Memory B cell (primary cell): ENCODE data around the gene MAP3K6.

Experiments used
- ATAC-seq: fragments of 150-1000 bp; cut with Tn5 transposase; 2 replicates; pipeline ENCODE4 v1.10.0; 2021; ENCODE audit warnings: low read depth, mild to moderate bottlenecking, moderate library complexity
- DNase-seq, 2 donors: peaks; one replicate each; pipeline ENCODE4 v3.0.0; 2022; ENCODE audit warnings: low spot score in 2 of 2
- H3K27ac Mint-ChIP-seq: one replicate; pipeline ENCODE4 v1.8.0; 2022; ENCODE audit warnings: mild to moderate bottlenecking, moderate library complexity, mixed read lengths
- H3K27me3 Mint-ChIP-seq: one replicate; pipeline ENCODE4 v1.8.0; 2022; ENCODE audit warnings: mixed read lengths
- H3K36me3 Mint-ChIP-seq: one replicate; pipeline ENCODE4 v1.8.0; 2022; ENCODE audit warnings: mild to moderate bottlenecking, mixed read lengths
- H3K4me1 Mint-ChIP-seq: one replicate; pipeline ENCODE4 v1.8.0; 2022; ENCODE audit warnings: mixed read lengths
- H3K4me3 Mint-ChIP-seq: one replicate; pipeline ENCODE4 v1.8.0; 2022; ENCODE audit warnings: mild to moderate bottlenecking, moderate library complexity, mixed read lengths
- H3K9me3 Mint-ChIP-seq: one replicate; pipeline ENCODE4 v1.8.0; 2022; ENCODE audit warnings: mixed read lengths

MAP3K6 gene

DNA sequence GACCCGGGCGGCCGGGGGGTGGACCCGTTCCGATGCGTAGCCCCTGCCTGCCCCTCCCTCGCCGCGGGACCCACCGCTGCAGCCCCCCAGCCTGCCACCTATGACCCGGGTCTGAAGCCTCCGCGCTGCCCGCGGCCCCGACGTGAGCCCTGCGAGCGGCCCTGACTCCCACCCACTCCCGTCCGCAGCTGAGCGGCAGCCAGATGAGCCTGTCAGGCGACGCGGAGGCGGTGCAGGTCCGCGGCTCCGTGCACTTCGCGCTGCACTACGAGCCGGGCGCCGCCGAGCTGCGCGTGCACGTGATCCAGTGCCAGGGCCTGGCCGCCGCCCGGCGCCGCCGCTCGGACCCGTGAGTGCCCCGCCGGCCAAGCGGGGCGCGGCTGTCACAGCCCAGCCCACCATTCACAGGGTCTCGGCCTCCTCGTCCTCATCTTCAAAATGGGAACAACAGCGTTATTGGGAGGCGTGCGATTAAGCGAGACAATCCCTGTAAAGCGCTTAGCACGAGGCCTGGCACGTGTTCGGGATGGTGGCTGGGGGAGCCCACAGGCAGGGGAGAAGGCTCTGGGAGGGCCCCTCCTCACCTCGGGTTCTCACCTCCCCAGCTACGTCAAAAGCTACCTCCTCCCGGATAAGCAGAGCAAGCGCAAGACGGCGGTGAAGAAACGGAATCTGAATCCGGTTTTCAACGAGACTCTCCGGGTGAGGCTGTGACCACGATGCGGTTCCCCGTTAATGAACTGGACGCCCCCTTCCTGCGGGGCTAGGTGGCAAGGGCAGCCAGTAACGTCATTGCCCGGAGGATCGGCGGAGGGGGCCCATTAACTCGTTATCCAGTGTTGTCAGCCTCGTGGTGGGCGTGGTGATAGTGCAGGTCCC is 16.7 kb downstream of the MAP3K6 start:
- Mint-ChIP-seq H3K27me3 (no peaks in the 10 kb centered on the region), H3K36me3 (peaks cover 15% of the 10 kb centered on the region), H3K9me3 (no peaks in the 10 kb centered on the region), H3K27ac (no peak overlapping the region), H3K4me3 (peak overlapping the region; percentile 68), H3K4me1 (peaks cover 15% of the 10 kb centered on the region)
- ATAC-seq (peak; percentile 78), DNase-seq (no peak)

DNA sequence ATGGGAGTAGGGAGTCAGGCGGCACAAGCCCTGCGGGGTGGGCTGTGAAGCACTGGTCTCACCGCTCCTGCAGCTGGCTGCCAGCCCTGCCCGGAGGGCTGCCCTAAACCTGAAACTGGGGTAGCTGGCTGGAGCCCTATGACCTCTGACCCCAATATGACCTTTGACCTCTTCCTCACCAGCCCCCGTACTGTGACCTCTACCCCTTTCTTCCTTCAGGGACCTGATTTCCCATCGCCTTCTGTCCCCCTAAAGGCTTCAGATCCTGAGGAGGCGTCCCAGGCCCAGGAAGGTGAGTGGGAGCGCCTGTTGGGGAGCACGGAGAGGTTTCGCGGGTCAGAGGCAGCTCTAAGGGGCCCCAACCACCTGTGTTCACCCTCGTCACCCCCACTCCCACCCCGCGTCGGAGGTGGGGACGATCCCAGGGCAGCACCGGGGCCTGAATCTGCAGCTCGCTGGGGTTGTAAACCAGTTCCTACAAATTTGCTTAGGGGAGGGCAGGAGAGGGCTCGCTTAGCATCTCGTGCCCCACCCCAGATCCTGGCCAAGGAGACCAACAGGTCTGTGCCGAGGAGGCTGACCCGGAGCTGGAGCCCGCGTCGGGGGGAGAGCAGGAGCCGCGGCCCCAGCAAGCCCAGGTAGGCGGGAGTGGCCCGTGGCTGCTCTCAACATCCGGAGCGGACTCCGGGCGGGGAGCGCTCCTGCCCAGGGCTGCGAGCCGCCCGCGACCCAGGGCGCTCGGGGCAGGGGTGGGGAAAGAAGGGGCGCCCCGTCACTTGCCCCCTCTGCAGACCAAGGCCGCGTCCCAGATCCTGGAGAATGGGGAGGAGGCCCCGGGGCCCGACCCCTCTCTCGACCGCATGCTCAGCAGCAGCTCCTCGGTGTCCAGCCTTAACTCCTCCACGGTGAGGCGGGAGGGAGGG is 17.6 kb downstream of the MAP3K6 start:
- H3K27me3 Mint-ChIP-seq: no peaks in the 10 kb centered on the region
- H3K9me3 Mint-ChIP-seq: no peaks in the 10 kb centered on the region
- H3K36me3 Mint-ChIP-seq: peaks cover 15% of the 10 kb centered on the region
- H3K4me3 Mint-ChIP-seq: peak overlapping the region; percentile 70
- H3K27ac Mint-ChIP-seq: no peak overlapping the region
- ATAC-seq (peak; percentile 86), DNase-seq (no peak)
- H3K4me1 Mint-ChIP-seq: peaks cover 19% of the 10 kb centered on the region

DNA sequence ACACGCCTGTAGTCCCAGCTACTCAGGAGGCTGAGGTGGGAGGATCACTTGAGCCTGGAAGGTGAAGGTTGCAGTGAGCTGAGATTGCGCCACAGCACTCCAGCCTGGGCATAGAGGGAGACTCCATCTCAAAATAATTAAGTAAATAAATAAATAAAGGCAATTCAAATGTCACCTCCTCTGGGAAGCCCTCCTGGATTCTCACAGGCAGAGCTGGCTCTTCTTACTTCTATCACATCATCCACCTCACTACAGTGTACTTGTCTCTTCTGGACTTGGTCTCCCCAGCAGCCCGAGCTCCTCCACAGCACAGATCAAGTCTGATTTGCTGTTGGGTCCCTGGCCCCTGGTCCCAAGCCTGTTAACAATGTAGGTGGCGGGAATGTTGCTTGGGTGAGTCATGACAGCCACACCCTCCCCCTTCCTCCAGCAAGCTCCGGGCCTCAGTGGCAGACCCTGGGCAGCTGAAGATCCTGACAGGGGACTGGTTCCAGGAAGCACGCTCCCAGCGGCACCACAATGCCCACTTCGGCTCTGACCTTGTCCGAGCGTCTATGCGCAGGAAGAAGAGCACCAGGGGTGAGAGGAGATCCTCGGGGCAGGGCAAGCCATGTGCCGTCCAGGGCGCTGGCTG is 19.7 kb downstream of the MAP3K6 start:
- no peak for ATAC-seq
- no peak for DNase-seq
- Mint-ChIP-seq H3K9me3 (no peaks in the 10 kb centered on the region), H3K4me3 (no peak overlapping the region), H3K36me3 (peaks cover 15% of the 10 kb centered on the region), H3K4me1 (peaks cover 31% of the 10 kb centered on the region), H3K27me3 (no peaks in the 10 kb centered on the region), H3K27ac (no peak overlapping the region)

DNA sequence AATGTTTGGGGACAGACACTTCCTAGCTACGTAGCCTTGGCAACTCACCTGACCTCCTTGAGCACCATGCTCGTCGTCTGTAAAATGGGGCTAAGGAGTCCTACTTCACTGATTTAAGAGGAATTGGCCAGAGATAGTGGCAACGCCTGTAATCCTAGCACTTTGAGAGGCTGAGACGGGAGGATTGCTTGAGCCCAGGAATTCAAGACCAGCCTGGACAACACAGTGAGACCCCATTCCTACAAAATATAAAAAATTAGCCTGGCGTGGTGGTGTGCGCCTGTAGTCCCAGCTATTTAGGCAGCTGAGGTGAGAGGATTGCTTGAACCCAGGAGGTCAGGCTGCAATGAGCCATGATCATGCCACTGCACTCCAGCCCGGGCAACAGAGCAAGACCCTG is 20.4 kb downstream of the MAP3K6 start:
- no peak for DNase-seq
- H3K9me3 Mint-ChIP-seq: no peaks in the 10 kb centered on the region
- H3K4me3 Mint-ChIP-seq: peak overlapping the region; percentile 51
- no peaks in the 10 kb centered on the region for H3K27me3 Mint-ChIP-seq
- ATAC-seq: no peak
- H3K27ac Mint-ChIP-seq: no peak overlapping the region
- H3K36me3 Mint-ChIP-seq: peaks cover 15% of the 10 kb centered on the region
- peaks cover 34% of the 10 kb centered on the region for H3K4me1 Mint-ChIP-seq

DNA sequence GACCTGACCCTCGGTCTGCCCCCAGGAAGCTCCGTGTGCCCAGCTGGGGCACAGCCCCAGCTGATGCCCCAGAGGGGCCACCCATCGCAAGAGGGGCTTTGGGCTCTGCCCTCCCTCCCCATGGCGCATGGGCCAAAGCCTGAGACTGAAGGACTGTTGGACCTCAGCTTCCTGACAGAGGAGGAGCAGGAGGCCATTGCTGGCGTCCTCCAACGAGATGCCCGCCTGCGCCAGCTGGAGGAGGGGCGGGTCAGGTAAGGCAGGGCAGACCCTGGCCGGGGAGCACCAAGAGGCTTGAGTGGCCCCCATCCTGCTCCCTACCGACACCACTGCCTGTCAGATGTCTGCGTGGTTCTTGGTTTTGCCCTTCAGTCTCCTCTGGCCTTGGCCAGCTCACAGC is 21.5 kb downstream of the MAP3K6 start:
- H3K9me3 Mint-ChIP-seq: no peaks in the 10 kb centered on the region
- no peak overlapping the region for H3K27ac Mint-ChIP-seq
- DNase-seq (no peak), ATAC-seq (no peak)
- peaks cover 38% of the 10 kb centered on the region for H3K4me1 Mint-ChIP-seq
- H3K27me3 Mint-ChIP-seq: no peaks in the 10 kb centered on the region
- H3K36me3 Mint-ChIP-seq: peaks cover 14% of the 10 kb centered on the region
- no peak overlapping the region for H3K4me3 Mint-ChIP-seq

DNA sequence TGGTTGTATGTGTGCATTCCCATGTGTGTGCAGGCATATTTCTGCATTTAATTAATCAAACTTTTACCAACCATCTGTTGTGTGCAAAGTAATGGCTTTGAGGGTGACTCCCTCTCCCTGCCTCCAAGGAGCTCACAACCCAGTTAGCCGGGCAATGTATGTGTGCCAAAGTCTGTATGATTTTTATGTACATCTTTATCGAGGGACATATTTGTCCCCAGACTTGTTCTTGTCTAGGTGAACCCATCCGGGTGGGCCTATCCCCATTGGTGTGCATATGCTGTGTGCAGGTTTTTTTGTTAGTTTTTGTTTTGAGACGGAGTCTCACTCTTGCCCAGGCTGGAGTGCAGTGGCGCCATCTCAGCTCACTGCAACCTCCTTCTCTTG is 23.1 kb downstream of the MAP3K6 start:
- ATAC-seq: no peak
- Mint-ChIP-seq H3K4me3 (peak overlapping the region; percentile 94), H3K36me3 (peaks cover 14% of the 10 kb centered on the region), H3K4me1 (peaks cover 45% of the 10 kb centered on the region), H3K9me3 (peaks cover 2% of the 10 kb centered on the region), H3K27ac (peak overlapping the region; percentile 88), H3K27me3 (no peaks in the 10 kb centered on the region)
- DNase-seq: no peak

DNA sequence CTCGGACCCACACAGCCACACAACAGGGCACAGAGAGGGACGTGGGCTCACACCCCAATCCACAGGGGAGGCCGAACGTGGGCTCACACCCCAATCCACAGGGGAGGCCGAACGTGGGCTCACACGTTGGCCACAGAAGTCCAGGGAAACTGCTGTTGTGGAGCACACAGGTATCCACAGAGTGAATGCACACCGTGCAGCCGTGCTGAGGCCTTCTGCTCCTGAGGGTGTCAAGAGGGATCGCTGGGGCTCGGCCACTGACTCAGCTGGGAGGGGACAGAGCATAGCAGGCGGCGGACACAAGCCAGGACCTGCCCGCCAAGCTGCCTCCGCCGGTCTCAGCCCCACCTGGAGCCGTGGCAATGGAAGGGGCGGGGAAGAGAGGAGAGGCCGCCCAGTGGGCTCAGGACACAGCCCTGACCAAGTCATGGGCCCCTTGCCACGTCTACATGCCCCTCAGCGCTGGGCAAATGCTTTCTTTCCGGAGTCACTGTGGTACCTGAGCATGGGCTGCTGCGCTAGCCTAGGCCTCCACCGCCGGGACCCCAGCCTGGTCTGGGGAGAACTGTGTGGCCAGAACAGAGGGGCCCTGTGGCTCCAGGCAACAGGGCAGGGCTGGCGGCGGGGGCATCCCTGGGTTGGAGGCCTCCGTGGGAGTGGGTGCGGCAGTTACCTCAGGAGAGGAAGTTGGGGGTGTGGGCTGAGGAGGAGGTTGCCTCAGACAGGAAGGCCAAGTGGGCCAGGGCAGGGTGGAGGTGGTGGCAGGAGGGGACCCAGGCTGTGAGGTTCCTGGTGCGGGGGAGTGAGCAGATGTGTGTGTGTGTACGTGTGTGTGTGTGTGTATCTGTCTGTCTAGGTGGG is 23.8 kb downstream of the MAP3K6 start:
- H3K27ac Mint-ChIP-seq: peak overlapping the region; percentile 88
- no peaks in the 10 kb centered on the region for H3K27me3 Mint-ChIP-seq
- peak; percentile 50 for ATAC-seq
- peaks cover 2% of the 10 kb centered on the region for H3K9me3 Mint-ChIP-seq
- peaks cover 12% of the 10 kb centered on the region for H3K36me3 Mint-ChIP-seq
- DNase-seq: peak in 1 of 2 donors; percentile 50
- peak overlapping the region; percentile 94 for H3K4me3 Mint-ChIP-seq
- peaks cover 44% of the 10 kb centered on the region for H3K4me1 Mint-ChIP-seq

DNA sequence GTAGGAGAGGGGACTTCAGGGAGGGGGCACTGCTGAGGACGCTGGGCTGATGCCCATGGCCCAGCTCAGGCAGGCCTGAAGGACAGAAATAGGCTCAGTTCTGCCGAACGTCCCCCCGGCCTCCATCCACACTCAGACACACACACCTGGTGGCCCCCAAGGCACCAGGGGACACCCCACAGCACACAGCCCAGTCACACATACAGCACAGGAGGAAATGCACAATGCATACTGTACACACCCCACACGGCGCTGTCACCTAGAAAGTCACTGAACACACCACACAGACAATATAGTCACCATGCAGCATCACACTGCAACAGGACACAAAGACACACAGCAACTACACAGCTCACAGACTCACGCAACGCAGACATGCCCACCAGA is 24.4 kb downstream of the MAP3K6 start:
- peaks cover 2% of the 10 kb centered on the region for H3K9me3 Mint-ChIP-seq
- no peaks in the 10 kb centered on the region for H3K27me3 Mint-ChIP-seq
- peak overlapping the region; percentile 94 for H3K4me3 Mint-ChIP-seq
- H3K27ac Mint-ChIP-seq: peak overlapping the region; percentile 88
- peaks cover 8% of the 10 kb centered on the region for H3K36me3 Mint-ChIP-seq
- H3K4me1 Mint-ChIP-seq: peaks cover 40% of the 10 kb centered on the region
- ATAC-seq (peak; percentile 6), DNase-seq (no peak)

DNA sequence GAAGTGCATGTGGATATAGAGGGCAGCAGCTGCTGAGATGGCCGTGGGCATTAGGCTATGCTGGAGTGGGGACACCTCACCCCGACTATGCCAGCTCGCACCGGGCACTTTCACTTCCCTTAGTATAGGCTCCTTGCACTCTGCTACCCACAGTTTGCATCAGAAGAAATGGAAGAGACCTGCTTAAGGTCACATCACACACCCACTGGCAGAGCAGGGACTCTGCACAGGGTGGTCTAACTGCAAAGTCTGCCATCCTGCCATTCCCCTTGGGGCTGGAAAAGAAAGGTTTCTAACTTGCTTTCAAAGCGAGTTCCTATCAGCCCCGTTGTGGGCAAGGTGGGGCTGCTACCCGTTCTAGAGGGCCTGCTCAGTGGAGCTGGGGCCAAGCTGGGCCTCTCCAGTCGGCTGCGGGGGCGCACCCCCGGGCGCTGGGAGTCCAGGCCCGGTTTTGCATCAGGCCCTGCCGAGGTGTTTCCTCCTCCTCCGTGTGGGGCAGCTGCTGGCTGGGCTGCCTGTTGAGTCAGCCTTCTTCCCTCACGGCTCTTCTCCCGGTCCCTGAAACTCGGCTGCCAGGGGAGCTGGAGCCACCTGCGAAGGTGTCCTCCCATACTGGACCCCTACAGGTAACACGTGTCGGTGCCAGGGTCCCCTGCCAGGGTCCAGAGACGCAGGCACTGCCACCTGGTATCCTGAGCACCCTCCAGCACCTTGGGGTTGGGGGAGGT is 25.1 kb downstream of the MAP3K6 start, which contains the start of gene SYTL1:
SYTL1 (plus strand) TSS at position 498 of the 728 bp plus-strand sequence. CDS start 3,313 bp downstream, outside the sequence.
- Mint-ChIP-seq H3K27me3 (no peaks in the 10 kb centered on the region), H3K4me1 (peaks cover 36% of the 10 kb centered on the region), H3K9me3 (peaks cover 2% of the 10 kb centered on the region), H3K36me3 (peaks cover 6% of the 10 kb centered on the region), H3K4me3 (peak within 1 kb of the TSS; percentile 94), H3K27ac (peak within 1 kb of the TSS; percentile 88)
- DNase-seq: peak; percentile 71 to 79
- ATAC-seq: peak; percentile 86

DNA sequence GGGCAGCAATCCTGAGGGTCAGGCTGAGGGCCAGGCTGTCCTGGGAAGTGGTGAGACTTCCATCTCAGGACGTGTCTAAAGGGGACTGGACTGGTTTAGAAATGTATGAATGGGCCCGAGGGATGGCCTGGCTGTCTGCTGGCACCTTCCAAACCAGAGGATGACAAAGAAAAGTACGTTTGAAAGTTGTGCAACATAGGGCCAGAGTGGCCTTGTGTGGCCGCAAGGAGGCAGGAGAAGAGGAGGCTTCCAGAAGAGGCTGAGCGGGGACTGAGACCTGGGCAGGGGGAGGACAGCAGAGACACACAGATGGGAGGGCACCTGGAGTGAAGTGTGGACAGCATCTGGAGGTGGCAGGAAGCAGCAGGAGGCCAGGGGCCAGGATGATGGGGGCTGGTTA is 27.5 kb downstream of the MAP3K6 start:
- no peak for ATAC-seq
- Mint-ChIP-seq H3K27me3 (no peaks in the 10 kb centered on the region), H3K4me1 (peaks cover 28% of the 10 kb centered on the region), H3K27ac (peak overlapping the region; percentile 71), H3K4me3 (peak overlapping the region; percentile 9), H3K9me3 (peaks cover 2% of the 10 kb centered on the region), H3K36me3 (peaks cover 9% of the 10 kb centered on the region)
- DNase-seq: no peak

DNA sequence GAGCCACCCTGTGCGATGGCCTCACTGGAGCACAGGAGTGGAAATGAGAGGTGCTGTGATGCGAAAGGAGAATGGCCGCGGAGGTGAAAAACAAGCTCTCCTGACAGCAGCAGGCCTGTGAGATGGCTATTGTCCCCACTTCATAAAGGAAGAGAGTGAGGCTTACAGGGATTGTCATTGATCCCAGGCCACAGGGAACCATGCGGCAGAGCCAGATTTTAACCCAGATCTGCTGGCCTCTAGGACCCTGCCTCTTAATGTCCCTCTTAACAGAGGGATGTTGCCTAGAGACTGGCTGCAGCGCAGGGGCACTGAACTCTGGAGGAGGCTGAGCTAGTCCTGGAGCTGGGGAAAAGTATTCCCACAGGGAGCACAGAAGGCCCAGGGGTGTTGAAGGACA is 28.0 kb downstream of the MAP3K6 start:
- H3K9me3 Mint-ChIP-seq: peaks cover 2% of the 10 kb centered on the region
- H3K27ac Mint-ChIP-seq: peak overlapping the region; percentile 71
- no peak for DNase-seq
- no peak overlapping the region for H3K4me3 Mint-ChIP-seq
- ATAC-seq: no peak
- peaks cover 9% of the 10 kb centered on the region for H3K36me3 Mint-ChIP-seq
- H3K27me3 Mint-ChIP-seq: no peaks in the 10 kb centered on the region
- H3K4me1 Mint-ChIP-seq: peaks cover 28% of the 10 kb centered on the region

DNA sequence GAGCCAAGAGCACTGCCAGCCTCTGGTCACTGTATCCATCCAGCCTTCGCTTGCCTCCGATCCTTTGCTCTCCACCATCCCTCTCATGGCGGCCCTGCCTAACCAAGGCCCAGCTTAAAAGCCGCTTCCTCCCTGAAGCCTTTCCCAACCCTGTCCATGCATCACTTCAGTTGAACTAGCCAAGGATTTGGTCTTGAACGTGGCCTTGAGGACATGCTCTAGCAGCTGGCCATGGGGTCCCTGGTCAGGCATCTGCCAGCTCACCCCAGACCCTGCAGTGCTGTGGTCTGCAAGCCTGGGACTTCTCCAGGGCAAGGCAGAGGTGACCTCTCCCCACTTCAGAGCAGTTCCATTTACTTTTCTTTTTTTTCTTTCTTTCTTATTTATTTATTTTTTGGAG is 30.0 kb downstream of the MAP3K6 start:
- Mint-ChIP-seq H3K36me3 (peaks cover 9% of the 10 kb centered on the region), H3K27ac (no peak overlapping the region), H3K4me1 (peaks cover 27% of the 10 kb centered on the region)

More for the DNA sequence above, 30.0 kb downstream of the MAP3K6 start:
- DNase-seq (no peak), ATAC-seq (no peak)
- Mint-ChIP-seq H3K27me3 (no peaks in the 10 kb centered on the region), H3K4me3 (no peak overlapping the region), H3K9me3 (peaks cover 2% of the 10 kb centered on the region)
